ENCODE measurements around the gene GBP5.
"Not testable (repeated sequence)": the region's sequence is repeated elsewhere in the genome, so short reads cannot be mapped to it uniquely, and the experiment has no call there.

GBP5 gene

GRCh38 chr1:89260042-89260441 is 12.6 kb downstream of the GBP5 start:
- H3K27ac ChIP-seq (ENCODE audit: low read depth, low read length), result no peak overlapping the region
- no peaks in the 10 kb centered on the region for H3K27me3 ChIP-seq (ENCODE audit: insufficient read depth, low read length)
- no peak overlapping the region for H3K4me3 ChIP-seq (ENCODE audit: low read length)
- 20% methylated on average over 1 of the region's 4 CpGs for WGBS
- H3K4me1 ChIP-seq (ENCODE audit: insufficient read depth, low read length), result peaks cover 4% of the 10 kb centered on the region; the same call in 1 of the 2 replicates
- no peaks in the 10 kb centered on the region for H3K36me3 ChIP-seq (ENCODE audit: insufficient read depth, low read length)
- no peak overlapping the region for H3K9ac ChIP-seq (ENCODE audit: low read depth, low read length)
- no peaks in the 10 kb centered on the region for H3K9me3 ChIP-seq (ENCODE audit: insufficient read depth, low read depth, low read length)

DNA sequence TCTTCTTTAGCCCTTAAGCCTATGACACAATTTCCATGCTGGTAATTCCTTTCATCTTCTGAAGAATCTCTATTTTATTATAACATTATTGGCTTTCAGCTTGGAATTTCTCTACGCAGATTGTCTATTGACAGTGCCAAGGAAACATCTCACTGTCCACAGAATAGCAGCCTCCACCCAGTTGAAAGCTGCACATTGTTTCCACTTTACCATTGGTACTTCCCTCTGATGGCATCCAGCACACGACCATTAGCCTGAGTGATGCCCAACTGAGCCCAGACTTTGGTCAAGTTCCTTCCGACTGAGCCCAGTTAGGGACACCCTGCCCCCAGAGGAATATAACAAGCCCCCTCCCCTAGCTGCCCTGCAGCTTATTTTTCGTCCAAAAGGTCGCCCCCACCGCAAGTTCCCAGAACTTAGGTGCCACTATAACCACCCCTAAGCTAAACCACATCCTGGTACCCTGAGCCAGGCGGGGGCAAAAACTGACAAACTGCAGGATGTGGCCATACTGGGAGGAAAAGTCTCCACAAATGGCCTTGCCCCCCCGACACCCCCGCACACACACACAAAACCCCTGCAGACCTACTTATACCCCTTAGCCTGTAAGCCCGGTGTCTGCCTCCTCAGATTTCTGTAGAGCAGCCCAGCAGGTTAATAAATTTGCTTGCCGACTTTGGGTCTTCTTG is 13.2 kb downstream of the GBP5 start:
- no peaks in the 10 kb centered on the region for H3K36me3 ChIP-seq (ENCODE audit: insufficient read depth, low read length)
- WGBS, result 90% methylated on average over 11 of the region's 11 CpGs
- H3K9ac ChIP-seq (ENCODE audit: low read depth, low read length), result no peak overlapping the region
- peaks cover 4% of the 10 kb centered on the region; the same call in 1 of the 2 replicates for H3K4me1 ChIP-seq (ENCODE audit: insufficient read depth, low read length)
- H3K9me3 ChIP-seq (ENCODE audit: insufficient read depth, low read depth, low read length), result no peaks in the 10 kb centered on the region
- no peak overlapping the region for H3K4me3 ChIP-seq (ENCODE audit: low read length)
- no peaks in the 10 kb centered on the region for H3K27me3 ChIP-seq (ENCODE audit: insufficient read depth, low read length)
- H3K27ac ChIP-seq (ENCODE audit: low read depth, low read length), result no peak overlapping the region

DNA sequence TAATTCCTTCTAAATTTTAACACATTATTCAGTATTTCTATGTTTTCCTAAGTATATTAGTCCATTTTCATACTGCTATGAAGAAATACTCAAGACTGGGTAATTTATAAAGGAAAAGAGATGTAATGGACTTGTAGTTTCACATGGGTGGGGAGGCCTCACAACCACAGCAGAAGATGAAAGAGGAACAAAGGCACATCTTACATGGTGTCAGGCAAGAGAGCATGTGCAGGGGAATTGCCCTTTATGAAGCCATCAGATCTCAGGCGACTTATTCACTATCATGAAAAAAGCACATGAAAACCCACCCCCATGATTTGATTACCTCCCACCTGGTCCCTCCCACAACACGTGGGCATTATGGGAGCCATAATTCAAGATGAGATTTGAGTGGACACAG is 15.6 kb downstream of the GBP5 start:
- no peak overlapping the region for H3K9ac ChIP-seq (ENCODE audit: low read depth, low read length)
- no peaks in the 10 kb centered on the region for H3K27me3 ChIP-seq (ENCODE audit: insufficient read depth, low read length)

DNA sequence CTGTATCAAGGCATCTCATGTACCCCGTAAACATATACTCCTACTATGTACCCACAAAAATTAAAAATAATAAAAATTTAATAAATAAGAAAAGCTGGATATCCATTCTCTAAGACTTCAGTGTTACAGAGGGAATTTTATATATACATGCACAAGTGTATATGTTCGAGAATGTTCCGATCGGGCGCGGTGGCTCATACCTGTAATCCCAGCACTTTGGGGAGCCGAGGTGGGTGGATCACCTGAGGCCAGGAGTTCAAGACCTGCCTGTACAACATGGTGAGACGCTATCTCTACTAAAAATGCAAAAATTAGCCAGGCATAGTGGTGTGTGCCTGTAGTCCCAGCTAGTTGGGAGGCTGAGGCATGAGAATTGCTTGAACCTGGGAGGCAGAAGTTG is 17.1 kb downstream of the GBP5 start:
- not testable (repeated sequence) for H3K27me3 ChIP-seq (ENCODE audit: insufficient read depth, low read length); H3K9me3 ChIP-seq (ENCODE audit: insufficient read depth, low read depth, low read length); H3K9ac ChIP-seq (ENCODE audit: low read depth, low read length); H3K4me1 ChIP-seq (ENCODE audit: insufficient read depth, low read length); H3K27ac ChIP-seq (ENCODE audit: low read depth, low read length); H3K4me3 ChIP-seq (ENCODE audit: low read length); H3K36me3 ChIP-seq (ENCODE audit: insufficient read depth, low read length)
- WGBS, result 97% methylated on average over 7 of the region's 8 CpGs

More for the DNA sequence above, 15.6 kb downstream of the GBP5 start:
- no peak overlapping the region for H3K4me3 ChIP-seq (ENCODE audit: low read length)
- WGBS, result 89% methylated on average over 2 of the region's 2 CpGs
- H3K27ac ChIP-seq (ENCODE audit: low read depth, low read length), result no peak overlapping the region
- H3K9me3 ChIP-seq (ENCODE audit: insufficient read depth, low read depth, low read length), result no peaks in the 10 kb centered on the region
- peaks cover 4% of the 10 kb centered on the region; the same call in 1 of the 2 replicates for H3K4me1 ChIP-seq (ENCODE audit: insufficient read depth, low read length)
- H3K36me3 ChIP-seq (ENCODE audit: insufficient read depth, low read length), result no peaks in the 10 kb centered on the region

DNA sequence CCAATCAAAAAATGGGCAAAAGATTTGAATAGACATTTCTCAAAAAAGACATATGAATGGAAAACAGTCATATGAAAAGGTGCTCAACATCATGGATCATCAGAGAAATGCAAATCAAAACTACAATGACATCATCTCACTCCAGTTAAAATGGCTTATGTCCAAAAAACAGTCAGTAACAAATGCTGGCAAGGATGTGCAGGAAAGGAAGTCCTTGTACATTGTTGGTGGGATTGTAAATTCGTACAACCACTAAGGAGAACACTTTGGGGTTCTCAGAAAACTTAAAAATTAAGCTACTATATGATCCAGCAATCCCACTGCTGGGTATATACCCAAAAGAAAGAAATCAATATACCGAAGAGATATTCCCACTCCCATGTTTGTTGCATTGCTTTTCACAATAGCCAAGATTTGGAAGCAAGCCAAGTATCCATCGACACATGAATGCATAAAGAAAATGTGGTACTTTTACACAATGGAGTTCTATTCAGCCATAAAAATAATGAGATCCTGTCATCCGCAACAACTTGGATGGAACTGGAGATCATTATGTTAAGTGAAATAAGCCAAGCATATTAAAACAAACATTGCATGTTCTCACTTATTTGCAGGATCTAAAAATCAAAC is 17.9 kb downstream of the GBP5 start:
- 92% methylated on average over 4 of the region's 4 CpGs for WGBS
- Histone ChIP-seq H3K9ac (ENCODE audit: low read depth, low read length) (no peak overlapping the region), H3K27me3 (ENCODE audit: insufficient read depth, low read length) (no peaks in the 10 kb centered on the region), H3K36me3 (ENCODE audit: insufficient read depth, low read length) (no peaks in the 10 kb centered on the region), H3K9me3 (ENCODE audit: insufficient read depth, low read depth, low read length) (no peaks in the 10 kb centered on the region), H3K27ac (ENCODE audit: low read depth, low read length) (no peak overlapping the region), H3K4me3 (ENCODE audit: low read length) (no peak overlapping the region), H3K4me1 (ENCODE audit: insufficient read depth, low read length) (no peaks in the 10 kb centered on the region)

DNA sequence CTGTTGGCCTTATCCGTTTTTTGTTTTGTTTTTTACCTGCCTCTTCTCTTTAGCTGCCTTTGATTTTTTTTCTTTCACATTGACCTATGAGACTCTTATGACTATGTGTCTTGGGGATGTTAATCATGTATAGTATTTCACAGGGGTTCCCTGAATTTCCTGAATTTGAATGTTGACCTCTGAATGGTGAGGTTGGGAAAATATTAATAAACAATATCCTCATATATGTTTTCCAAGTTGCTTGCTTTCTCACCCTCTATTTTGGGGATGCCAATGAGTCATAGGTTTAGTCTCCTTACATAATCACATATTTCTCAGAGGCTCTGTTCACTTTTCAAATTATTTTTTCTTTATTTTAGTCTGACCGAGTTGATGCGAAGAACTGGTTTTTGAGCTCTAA is 29.6 kb downstream of the GBP5 start:
- Histone ChIP-seq H3K27ac (ENCODE audit: low read depth, low read length) (no peak overlapping the region), H3K9ac (ENCODE audit: low read depth, low read length) (no peak overlapping the region), H3K36me3 (ENCODE audit: insufficient read depth, low read length) (no peaks in the 10 kb centered on the region), H3K27me3 (ENCODE audit: insufficient read depth, low read length) (no peaks in the 10 kb centered on the region), H3K4me3 (ENCODE audit: low read length) (no peak overlapping the region), H3K9me3 (ENCODE audit: insufficient read depth, low read depth, low read length) (no peaks in the 10 kb centered on the region), H3K4me1 (ENCODE audit: insufficient read depth, low read length) (peaks cover 14% of the 10 kb centered on the region)
- WGBS, result 83% methylated on average over 2 of the region's 3 CpGs
